Peyer's patch (tissue), 4 donors: ENCODE measurements around the gene TIMM17A. TPM values are rescaled to one million over a fixed set of nuclear protein-coding genes. Genes with fewer than 3 reads are reported as not detected.

Experiments
- DNase-seq, 3 donors: peaks; one replicate each; pipeline ENCODE4 v3.0.0-alpha.2; 2017 to 2019
- H3K27ac ChIP-seq, 4 donors: fragments of 200-600 bp; sonication (generic); one replicate each; pipeline ENCODE4 v1.5.1; 2016 to 2019
- H3K27me3 ChIP-seq, 2 donors: fragments of 200-600 bp; sonication (generic); one replicate each; pipeline ENCODE4 v1.5.1; 2019
- H3K36me3 ChIP-seq, 3 donors: fragments of 200-600 bp; sonication (generic); one replicate each; pipeline ENCODE4 v1.5.1; 2016 to 2019
- H3K4me1 ChIP-seq, 4 donors: fragments of 200-600 bp; sonication (generic); one replicate each; pipeline ENCODE4 v1.5.1; 2016 to 2019
- H3K4me3 ChIP-seq, 4 donors: fragments of 200-600 bp; sonication (generic); 1 replicate in 3 of 4; 2 replicates in 1 of 4; pipeline ENCODE4 v1.5.1; 2016 to 2019; ENCODE audit warnings: mild to moderate bottlenecking in 1 of 4
- H3K9me3 ChIP-seq, 4 donors: fragments of 200-600 bp; sonication (generic); one replicate each; pipeline ENCODE4 v1.5.1; 2016 to 2019; ENCODE audit warnings: mild to moderate bottlenecking in 1 of 4
- CTCF ChIP-seq, 6 experiments: fragments of 450-650 bp in 4 of 6; fragments of 200-600 bp in 2 of 6; sonication (generic) in 1 of 6; IDR thresholded peaks; one replicate each; pipeline ENCODE4 v1.5.1; 2017 to 2019; ENCODE audit warnings: antibody characterized with exemption in 6 of 6, mild to moderate bottlenecking in 3 of 6, moderate library complexity in 1 of 6
- POLR2A ChIP-seq, 2 donors: fragments of 450-650 bp; IDR thresholded peaks; one replicate each; pipeline ENCODE4 v1.5.1; 2017; ENCODE audit warnings: antibody characterized with exemption in 2 of 2, mild to moderate bottlenecking in 2 of 2, moderate library complexity in 2 of 2
- total RNA-seq, 4 donors: library from RNA; depleted of rRNA; stranded (reverse); fragments of >200 nt; gene quantifications; one replicate each; pipeline ENCODE4 v1.1.0, GENCODE V29; 2016

The TIMM17A gene
- total RNA-seq, 4 donors from 2014 or later: 20.6 to 31.0 (median 21.6) TPM

- Histone ChIP-seq H3K36me3 (no peaks in the 10 kb centered on the region), H3K9me3 (no peaks in the 10 kb centered on the region), H3K27me3 (no peaks in the 10 kb centered on the region), H3K4me1 (peaks cover 0 to 13% (median 0%) of the 10 kb centered on the region in 4 donors), H3K27ac (peak overlapping the region; percentile 93 to 99 (median 97)), H3K4me3 (peak overlapping the region; percentile 96 to 98 (median 98))
- TF ChIP-seq CTCF (IDR thresholded peaks at IDR 0.05) (no peak), POLR2A (IDR thresholded peaks at IDR 0.05) (no peak)
- peak; percentile 71 to 90 (median 89) for DNase-seq
Observed at GRCh38 chr1:201982082-201982622, 26.8 kb downstream of the TIMM17A start.

GRCh38 chr1:201982623-201983379 is 27.5 kb downstream of the TIMM17A start, which contains the start of gene RNPEP:
RNPEP (plus strand) TSS chr1:201982648; CDS start chr1:201982667, 19 bp downstream.
- no peaks in the 10 kb centered on the region for H3K27me3 ChIP-seq
- peak in 2 of 3 donors; percentile 57 to 89 for DNase-seq
- no peaks in the 10 kb centered on the region for H3K9me3 ChIP-seq
- TF ChIP-seq POLR2A (IDR thresholded peaks at IDR 0.05): peak; percentile 75 to 76
- TF ChIP-seq CTCF (IDR thresholded peaks at IDR 0.05): peak in 4 of 6 experiments; percentile 12 to 22 (median 17)
- no peaks in the 10 kb centered on the region for H3K36me3 ChIP-seq
- peaks cover 0 to 13% (median 0%) of the 10 kb centered on the region in 4 donors for H3K4me1 ChIP-seq
- H3K4me3 ChIP-seq: peak within 1 kb of the TSS; percentile 96 to 98 (median 98)
- peak within 1 kb of the TSS; percentile 93 to 99 (median 97) for H3K27ac ChIP-seq

- TF ChIP-seq POLR2A (IDR thresholded peaks at IDR 0.05) (no peak), CTCF (IDR thresholded peaks at IDR 0.05) (peak in 1 of 6 experiments; percentile 32)
- peak overlapping the region; percentile 93 to 99 (median 97) for H3K27ac ChIP-seq
- no peaks in the 10 kb centered on the region for H3K36me3 ChIP-seq
- peak in 1 of 3 donors; percentile 86 for DNase-seq
- peak overlapping the region; percentile 96 to 98 (median 98) for H3K4me3 ChIP-seq
- H3K9me3 ChIP-seq: no peaks in the 10 kb centered on the region
- no peaks in the 10 kb centered on the region for H3K27me3 ChIP-seq
- peaks cover 0 to 13% (median 0%) of the 10 kb centered on the region in 4 donors for H3K4me1 ChIP-seq
Observed at GRCh38 chr1:201983380-201983805, 28.1 kb downstream of the TIMM17A start.

- Histone ChIP-seq H3K9me3 (no peaks in the 10 kb centered on the region), H3K4me3 (no peak overlapping the region), H3K36me3 (peaks cover 0 to 10% (median 0%) of the 10 kb centered on the region in 3 donors), H3K4me1 (peaks cover 0 to 13% (median 0%) of the 10 kb centered on the region in 4 donors), H3K27ac (no peak overlapping the region), H3K27me3 (no peaks in the 10 kb centered on the region)
- no peak for TF ChIP-seq CTCF (IDR thresholded peaks at IDR 0.05)
- no peak for TF ChIP-seq POLR2A (IDR thresholded peaks at IDR 0.05)
- DNase-seq: no peak
Observed at GRCh38 chr1:201984446-201984845, 29.1 kb downstream of the TIMM17A start.

DNA sequence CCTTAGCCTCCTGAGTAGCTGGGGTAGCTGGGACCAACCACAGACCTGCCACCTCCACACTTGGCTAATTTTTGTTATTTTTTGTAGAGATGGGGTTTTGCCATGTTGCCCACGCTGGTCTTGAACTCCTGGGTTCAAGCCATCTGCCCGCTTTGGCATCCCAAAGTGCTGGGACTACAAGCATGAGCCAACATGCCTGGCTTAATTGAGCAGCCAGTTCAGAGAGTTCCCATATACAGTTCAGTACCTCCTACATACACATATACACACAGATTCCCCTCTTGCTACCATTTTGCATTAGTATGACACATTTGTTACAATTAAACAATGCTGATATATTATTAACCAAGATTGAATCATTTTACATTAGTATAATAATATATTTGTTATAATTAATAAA is 30.1 kb downstream of the TIMM17A start:
- H3K27me3 ChIP-seq: no peaks in the 10 kb centered on the region
- no peaks in the 10 kb centered on the region for H3K9me3 ChIP-seq
- no peak overlapping the region for H3K27ac ChIP-seq
- H3K4me3 ChIP-seq: no peak overlapping the region
- peaks cover 0 to 13% (median 0%) of the 10 kb centered on the region in 4 donors for H3K4me1 ChIP-seq
- DNase-seq: peak in 1 of 3 donors; percentile 24
- TF ChIP-seq POLR2A (IDR thresholded peaks at IDR 0.05) (no peak), CTCF (IDR thresholded peaks at IDR 0.05) (no peak)
- peaks cover 0 to 19% (median 0%) of the 10 kb centered on the region in 3 donors for H3K36me3 ChIP-seq
